ENCODE data around the gene APOL2.

DNA sequence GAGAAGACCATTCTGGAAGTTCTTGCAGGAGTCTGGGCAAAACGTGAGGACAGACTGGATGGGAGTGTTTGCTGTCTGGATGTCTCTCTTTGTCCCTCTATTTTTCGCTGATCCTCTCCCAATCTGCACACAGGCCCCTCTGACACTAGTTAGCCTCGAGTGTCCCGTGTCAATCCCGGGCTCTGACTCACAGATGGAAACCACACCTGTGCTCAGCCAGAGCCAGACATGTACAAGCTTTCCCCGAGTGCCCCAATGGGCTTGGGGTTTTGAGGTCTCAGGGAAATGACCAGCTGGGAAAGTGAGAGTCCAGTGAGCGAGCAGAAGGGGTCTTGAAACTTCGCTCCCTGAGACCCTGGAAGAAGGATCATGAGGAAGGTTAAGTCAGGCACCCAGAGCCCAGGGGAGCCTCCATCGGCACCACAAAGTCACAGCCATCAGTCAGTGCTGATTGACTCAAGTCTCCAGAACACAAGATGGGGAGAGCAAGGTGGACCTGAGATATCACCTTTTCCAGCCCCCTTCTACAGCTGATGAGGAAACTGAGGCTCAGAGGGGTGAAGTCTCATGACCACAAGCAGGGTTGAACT lies 13.9 kb downstream of the APOL2 start:
- TF ChIP-seq, protein P1, sequence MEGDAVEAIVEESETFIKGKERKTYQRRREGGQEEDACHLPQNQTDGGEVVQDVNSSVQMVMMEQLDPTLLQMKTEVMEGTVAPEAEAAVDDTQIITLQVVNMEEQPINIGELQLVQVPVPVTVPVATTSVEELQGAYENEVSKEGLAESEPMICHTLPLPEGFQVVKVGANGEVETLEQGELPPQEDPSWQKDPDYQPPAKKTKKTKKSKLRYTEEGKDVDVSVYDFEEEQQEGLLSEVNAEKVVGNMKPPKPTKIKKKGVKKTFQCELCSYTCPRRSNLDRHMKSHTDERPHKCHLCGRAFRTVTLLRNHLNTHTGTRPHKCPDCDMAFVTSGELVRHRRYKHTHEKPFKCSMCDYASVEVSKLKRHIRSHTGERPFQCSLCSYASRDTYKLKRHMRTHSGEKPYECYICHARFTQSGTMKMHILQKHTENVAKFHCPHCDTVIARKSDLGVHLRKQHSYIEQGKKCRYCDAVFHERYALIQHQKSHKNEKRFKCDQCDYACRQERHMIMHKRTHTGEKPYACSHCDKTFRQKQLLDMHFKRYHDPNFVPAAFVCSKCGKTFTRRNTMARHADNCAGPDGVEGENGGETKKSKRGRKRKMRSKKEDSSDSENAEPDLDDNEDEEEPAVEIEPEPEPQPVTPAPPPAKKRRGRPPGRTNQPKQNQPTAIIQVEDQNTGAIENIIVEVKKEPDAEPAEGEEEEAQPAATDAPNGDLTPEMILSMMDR (IDR thresholded peaks at IDR 0.05; ENCODE audit: insufficient read depth, low read depth, low read length): no peak
- TF ChIP-seq EZH2 (IDR thresholded peaks at IDR 0.05; ENCODE audit: insufficient read depth, low read length): no peak

Measured in astrocyte (in vitro differentiated cells and primary cell).